NB4 (cell line): ENCODE results near the gene ADCY5.

Source experiments
- CTCF ChIP-seq: IDR thresholded peaks from one replicate; pipeline ENCODE4 v1.5.1; 2012; ENCODE audit warnings: low read depth, low read length
- MAX ChIP-seq: IDR thresholded peaks from 2 replicates; pipeline ENCODE4 v1.6.1; 2011; ENCODE audit warnings: low read depth, low read length
- POLR2A ChIP-seq: IDR thresholded peaks from 2 replicates; pipeline ENCODE4 v1.6.1; 2011; ENCODE audit warnings: mild to moderate bottlenecking; ENCODE audit not compliant: insufficient read length; ENCODE audit errors: extremely low read depth

- TF ChIP-seq CTCF, result no peak
- TF ChIP-seq MAX, result no peak
- TF ChIP-seq POLR2A, result no peak
Observed at GRCh38 chr3:123411340-123412040, 37.4 kb downstream of the ADCY5 start.
